NCI-H2107 (cell line): Measurements from ENCODE around the gene KLHL25.

Source experiments
- DNase-seq: peaks from one replicate; lab custom pipeline; 2025; lab: John Stamatoyannopoulos, UW

The KLHL25 gene

DNA sequence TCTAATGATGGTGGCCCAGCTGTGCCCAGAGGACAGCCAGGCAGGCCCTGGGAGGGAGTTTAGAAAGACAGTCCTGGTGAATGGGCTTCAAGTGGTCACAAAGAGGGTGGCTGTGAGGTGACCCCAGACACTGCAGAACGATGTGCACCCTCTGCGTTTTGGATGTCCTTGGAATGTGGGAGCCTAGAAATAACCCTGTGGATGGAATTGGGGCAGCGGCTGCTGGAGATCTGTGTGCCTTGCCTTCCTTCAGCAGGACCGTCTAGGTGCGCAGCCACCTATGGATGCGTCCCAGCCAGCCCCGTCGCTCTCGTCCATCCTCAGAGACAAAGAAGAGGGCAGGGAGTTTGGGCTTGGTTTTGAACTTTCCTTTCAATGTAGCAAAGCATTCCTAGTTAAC is 46.5 kb downstream of the KLHL25 start:
- no peak for DNase-seq

DNA sequence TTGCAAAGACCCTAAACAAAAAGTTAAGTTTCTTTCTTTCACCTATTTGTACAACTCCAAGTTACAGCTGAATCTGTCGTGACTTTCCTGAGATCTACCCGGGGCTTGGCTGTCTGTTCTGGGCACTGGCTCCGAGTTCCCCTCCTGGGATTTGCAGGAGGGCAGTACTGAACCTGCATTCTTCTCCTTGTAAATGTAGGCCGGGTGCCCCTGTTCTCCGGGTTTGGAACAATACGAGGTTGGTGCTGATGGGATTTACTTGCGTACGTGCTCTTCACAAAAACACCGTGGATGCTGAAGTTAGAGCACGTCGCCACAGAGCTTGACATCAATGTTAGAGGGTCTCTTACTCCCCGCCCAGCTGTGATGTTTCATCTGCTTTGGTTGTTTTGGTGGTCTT is 48.1 kb downstream of the KLHL25 start:
- DNase-seq = no peak

DNA sequence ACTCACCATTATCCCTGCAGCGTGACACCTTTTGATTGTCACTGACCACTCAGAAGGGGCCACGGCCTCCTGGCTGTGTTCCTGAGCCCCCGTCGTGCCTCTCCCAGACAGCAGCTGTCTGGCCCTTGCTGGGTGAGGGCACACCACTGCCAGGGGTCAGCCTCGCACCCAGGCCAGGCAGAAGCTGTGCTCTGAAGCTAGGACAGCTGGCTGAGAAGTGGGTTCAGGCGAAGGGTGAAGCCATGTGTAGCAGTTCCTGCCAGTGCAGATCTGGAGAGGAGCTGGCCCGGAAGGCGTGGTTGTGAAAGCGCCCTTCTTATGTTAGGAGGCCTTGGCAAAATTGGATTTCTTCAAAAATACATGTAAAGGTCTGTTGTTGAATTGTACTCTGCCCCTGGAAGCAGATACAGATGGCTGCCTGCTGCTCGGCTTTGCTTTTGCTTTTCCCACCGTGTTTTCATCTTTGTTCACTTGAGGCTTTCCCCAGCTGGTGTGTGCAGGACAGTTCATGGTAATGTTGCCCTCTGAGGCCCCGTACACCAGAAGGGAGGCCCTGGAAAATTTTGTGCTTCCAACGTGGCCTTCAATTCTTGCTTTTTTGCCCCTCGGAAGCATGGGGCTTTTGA is 49.1 kb downstream of the KLHL25 start:
- no peak for DNase-seq

DNA sequence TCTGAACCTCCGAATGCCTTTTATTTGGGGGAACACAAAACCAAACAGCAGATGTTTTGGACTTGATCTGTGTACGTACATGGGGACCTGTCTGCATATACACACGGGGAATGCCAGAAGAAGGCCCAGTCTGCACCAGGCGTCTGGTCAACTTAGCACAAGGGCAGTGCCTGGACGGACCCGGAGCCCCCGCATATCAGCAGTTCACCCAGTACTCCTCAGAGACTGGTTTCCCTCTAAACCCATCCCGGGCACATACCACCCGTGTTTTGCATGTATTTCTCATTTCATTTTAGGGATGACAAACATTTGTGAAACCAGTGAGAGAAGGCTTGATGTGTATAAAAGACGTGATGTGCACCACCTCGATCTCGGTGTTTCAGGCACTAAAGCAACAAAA is 49.7 kb downstream of the KLHL25 start:
- no peak for DNase-seq

DNA sequence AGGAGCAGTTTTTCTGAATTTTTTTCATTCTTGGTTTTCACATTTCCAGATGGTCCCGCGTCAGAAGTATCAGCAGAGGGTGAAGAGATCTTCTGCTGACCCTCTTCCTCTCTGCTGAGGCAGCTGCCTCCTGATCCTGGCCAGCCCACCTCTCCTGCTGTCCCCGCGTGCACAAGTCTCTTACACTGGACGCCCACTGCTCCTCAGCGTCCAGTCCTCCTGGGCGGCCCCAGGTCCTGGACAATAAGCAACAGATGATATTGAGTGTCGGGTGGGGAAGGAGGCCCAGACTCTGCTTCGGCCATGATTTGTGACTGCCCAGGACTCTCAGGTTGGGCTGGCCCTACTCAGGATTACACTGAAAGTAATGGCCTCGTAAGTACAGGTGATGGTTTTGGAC is 50.1 kb downstream of the KLHL25 start:
- DNase-seq = no peak

DNA sequence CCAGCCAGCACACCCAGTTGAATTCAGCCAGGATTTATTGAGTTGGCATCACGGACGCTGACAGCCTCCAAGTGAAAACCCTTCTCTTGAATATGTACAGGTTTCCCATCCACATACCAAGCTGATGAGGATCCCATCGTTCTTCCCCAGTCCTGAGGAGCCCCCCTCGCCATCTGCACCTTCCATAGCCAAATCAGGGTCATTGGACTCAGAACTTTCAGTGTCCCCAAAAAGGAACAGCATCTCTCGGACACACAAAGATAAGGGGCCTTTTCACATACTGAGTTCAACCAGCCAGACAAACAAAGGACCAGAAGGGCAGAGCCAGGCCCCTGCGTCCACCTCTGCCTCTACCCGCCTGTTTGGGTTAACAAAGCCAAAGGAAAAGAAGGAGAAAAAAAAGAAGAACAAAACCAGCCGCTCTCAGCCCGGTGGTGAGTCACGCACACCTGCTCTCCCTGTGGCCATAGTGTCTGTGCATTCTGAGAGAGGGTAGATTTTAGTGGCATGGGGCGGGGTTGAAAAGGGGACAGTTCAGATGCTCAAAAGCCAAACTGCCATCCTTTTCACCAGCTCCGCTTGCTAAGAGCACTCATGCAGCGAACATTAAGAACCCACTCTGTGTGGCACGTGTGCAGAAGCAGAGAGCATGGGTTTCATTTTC is 51.2 kb downstream of the KLHL25 start:
- peak; percentile 64 for DNase-seq

DNA sequence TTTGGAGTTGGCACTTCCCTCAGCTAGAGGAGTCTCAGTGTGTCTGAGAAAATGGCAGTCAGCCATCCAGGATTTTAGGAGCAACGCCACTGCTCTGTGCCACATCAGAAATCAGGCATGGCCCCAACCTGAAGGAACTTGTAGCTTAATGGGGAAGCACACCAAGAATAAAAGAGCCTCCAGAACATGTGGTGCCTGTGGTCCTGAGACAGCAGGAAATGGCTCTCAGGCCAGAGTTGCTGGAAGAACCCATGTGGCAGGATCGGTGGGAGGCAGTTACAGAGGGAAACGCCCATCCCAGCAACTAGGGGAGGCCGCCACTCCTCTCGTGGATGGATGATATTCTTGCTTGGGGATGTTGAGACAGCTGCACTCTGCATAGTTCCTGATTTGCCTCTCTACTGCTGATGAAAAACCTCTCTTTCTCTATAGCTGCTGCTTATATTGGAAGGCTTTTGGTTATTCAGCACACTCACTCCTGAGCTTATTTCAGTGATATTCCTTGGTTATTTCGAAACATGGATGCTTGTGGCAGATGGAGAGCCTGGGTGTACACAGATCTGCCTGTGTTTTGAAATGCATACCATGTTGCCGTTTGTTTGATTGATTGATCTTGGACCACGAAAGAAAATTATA is 52.4 kb downstream of the KLHL25 start:
- no peak for DNase-seq

DNA sequence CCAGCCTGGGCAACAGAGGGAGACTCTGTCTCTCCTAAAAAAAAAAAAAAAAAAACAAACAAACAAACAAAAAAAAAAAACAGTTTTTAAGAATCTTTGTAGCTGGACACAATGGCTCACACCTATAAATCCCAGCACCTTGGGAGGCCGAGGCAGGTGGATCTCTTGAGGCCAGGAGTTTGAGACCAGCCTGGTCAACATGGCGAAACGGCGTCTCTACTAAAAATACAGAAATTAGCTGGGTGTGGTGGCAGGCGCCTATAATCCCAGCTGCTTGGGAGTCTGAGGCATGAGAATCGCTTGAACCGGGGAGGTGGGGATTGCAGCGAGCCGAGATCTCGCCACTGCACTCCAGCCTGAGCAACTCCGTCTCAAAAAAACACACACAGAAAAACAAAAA is 53.1 kb downstream of the KLHL25 start:
- DNase-seq = no peak

DNA sequence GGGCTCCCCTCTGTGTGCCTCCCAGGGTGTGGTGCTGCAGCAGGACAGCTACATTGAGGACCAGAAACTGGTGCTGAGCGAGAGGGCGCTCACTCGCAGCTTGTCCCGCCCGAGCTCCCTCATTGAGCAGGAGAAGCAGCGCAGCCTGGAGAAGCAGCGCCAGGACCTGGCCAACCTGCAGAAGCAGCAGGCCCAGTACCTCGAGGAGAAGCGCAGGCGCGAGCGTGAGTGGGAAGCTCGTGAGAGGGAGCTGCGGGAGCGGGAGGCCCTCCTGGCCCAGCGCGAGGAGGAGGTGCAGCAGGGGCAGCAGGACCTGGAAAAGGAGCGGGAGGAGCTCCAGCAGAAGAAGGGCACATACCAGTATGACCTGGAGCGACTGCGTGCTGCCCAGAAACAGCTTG is 53.7 kb downstream of the KLHL25 start:
- no peak for DNase-seq

DNA sequence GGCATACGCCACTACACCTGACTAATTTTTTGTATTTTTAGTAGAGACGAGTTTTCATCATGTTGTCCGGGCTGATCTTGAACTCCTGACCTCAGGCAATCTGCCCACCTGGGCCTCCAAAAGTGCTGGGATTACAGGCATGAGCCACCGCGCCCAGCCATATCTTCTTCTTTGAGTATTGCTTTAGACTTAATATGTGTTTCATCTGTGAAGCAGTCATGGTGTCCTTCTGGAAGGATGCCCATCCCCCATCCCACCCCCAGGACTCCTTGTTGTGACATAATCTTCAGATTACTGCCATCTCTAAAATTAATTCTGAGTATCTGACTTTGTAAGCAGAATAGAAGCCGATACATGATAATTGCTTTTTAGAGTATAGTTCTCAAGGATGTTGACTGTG is 57.7 kb downstream of the KLHL25 start:
- no peak for DNase-seq

DNA sequence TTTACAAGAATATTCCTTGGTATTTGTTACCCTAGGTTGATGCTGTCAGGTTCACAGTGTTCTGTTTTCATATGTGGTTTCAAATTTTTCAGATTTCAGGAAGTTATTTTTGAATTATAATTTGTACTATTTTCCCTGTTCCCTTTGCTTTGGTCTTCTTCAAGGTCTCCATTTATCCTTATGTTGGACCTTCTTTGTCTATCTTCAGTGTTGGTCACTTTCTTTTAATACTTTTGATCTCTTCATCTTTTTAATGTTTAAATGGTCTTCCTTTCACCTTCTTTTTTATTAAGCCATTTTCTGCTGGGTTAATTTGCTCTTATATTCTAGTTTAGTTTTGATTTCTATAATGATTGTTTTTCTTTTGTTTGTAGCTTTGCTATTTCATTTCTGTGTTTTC is 61.3 kb downstream of the KLHL25 start:
- no peak for DNase-seq

DNA sequence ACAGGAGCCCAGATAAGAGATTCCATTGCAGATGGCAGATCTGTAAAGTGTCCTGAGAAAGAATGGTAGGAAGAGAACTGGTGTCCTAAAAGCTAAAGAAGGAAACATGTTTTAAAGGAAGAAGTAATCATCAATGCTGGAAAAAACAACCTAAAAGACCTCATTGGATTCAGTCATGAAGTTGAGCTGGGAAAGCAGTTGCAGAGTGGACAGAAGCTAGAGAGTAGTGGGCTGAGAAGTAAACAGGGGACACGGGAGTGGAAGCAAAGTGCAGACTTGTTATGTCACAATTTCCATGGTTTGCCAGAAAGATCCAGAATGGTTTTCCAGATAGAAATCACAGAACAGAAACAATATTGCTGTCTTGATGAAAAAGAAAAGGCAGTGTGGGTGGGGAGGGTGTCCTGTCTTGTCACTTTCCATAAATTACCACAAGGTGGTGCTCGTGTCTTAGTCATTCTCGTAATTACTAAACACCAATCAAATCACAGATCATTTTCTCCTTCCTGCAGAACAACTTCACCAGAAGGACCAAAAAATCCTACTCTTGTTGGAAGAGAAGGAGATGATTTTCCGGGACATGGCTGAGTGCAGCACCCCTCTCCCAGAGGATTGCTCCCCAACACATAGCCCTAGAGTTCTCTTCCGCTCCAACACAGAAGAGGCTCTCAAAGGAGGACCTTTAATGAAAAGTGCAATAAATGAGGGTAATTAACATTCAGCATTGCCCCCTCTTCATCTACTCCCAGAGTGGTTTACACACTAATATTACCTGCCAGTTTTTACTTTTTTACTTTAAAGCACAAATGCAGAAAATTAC is 64.5 kb downstream of the KLHL25 start:
- no peak for DNase-seq

DNA sequence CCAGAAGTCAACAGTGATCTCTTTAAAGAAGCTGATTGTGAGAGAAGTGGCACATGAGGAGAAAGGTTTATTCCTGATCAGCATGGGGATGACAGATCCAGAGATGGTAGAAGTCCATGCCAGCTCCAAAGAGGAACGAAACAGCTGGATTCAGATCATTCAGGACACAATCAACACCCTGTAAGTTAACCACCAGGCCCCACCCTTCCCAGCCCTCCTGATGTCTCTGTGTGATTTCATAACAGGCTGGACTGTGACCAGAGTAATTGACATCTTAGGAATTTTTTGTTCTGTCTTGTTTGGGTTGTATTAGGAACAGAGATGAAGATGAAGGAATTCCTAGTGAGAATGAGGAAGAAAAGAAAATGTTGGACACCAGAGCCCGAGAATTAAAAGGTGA is 67.7 kb downstream of the KLHL25 start:
- no peak for DNase-seq

DNA sequence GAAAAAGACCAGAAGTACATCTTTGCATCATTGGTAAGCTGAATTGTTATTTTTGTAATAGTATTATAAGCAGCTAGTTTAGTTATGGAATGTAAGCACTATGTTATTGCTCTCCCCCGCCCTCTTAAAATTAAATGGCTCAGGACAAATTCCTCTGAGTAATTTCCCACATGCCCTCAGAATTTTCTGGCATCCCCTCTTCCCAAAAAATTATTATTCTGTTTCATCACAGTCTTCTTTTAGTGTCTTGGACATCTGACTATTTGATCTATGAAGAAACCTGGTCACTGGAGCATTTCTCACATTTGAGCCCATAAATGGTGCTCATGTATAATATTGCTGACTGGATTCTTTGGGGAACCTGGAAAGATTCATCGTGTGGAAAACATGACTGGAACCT is 68.3 kb downstream of the KLHL25 start:
- no peak for DNase-seq

DNA sequence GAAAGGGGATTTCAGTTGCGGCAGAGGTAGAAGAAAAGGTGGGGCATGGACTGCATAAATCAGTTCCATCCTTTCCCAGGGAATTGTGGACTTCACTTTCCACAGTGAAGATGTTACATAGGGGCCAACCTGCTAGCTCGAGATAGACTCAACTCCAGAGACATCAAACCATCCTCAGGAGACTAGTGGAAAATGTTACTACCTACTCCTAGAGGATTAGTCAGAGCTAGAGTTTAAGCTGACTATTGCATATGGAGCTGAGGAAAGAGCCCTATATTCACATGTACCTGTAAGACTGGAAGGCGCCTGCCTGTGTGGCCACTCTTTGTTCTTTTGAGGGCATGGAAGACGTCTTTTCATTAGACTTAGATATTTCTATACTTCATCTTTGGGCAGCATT is 69.2 kb downstream of the KLHL25 start:
- no peak for DNase-seq

DNA sequence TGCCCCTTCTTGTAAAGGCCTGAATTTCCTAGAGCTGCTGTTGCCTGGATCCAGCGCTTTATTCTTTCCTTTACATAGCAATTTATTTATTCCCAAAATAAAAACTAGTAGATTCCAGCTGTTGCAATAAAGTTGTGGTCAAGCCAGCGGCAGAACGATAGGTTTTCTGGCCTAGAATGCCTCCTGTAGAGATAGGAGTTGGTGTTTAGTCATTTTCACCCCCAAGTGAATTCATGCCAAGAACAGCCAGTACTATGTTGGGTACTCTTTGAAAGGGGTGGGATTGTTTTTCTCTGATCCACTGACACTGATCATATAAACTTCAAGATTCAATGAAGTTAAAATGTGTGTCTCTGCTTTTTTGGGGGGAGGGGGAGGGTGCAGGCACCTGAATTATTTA is 69.7 kb downstream of the KLHL25 start:
- DNase-seq = no peak

DNA sequence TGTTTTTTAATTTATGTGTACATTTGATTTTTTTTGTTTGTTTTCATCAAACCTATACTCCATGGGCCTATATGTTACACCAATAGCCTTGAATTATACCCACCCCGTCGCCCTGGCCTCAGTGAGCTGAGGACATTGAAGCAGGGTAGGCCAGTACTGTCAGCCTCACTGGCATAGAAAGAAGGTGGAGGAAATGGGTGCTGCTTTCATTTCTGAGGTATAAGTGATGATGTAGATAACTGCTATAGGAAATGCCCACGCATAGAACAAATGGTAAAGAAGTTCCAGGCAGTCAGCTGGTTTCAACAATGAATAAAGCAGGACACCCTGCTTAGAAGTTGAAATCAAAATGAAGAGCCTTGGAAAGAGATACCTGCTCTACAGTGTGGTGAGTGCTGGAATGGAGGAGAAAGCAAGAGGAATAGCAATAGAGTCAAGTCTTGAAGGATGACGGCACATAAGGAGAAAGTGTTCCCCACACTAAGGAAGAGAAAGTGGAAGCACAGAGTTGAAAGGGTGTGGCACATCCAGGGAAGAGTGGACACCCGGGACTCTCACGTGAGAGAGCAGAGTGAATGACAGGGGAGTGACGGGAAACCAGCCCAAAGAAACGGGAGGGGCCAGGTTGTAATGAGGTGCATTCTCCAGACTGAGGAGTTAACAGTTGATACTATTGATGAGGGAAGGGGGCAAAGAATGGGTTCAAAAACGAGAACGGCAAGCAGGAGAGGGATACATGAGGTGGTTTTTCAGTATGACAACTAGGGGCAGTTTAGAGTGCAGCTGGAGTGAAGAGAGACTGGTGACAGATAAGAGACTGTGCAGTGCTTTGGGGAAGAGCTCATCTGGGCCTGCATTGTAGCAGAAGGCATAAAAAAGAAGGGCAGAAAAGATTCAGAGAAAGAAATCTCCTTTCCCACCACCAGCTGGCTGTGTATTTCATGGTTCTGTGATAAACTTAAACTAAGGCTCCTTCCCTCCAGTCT is 70.5 kb downstream of the KLHL25 start:
- DNase-seq = no peak

DNA sequence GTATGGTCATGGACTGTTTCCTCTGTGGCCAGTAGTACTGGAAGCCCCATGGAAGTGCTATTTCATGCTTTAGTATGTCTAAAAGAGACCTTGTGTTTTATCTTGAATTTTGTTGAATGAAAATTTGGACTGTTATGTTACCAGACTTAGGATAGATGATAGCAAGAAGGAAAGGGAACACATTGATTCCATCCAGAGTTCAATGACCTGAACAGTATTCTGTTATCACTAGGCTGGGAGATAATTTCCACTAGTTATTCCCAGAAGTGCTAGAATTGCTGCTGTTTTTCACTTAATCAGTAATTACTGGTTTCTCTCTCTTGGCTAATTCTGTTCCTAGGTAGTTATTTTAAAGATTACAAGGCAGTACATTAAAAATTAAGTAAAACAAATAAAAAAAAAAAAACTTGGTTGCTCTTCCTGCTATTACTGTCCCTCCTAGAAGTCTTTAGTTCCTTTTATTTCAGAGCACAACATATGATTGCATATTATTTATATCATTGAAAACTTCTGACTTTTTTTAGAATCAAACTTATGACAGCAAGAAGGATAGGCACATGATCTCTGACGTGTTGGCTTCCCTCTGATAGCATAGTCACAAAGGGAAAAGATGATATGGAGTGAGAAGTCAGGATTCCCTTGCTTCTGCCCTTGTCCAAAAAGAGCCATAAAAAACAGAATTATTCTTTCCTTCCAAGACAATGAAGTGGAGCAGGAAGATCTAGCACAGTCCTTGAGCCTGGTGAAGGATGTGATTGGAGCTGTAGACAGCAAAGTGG is 72.2 kb downstream of the KLHL25 start:
- no peak for DNase-seq

DNA sequence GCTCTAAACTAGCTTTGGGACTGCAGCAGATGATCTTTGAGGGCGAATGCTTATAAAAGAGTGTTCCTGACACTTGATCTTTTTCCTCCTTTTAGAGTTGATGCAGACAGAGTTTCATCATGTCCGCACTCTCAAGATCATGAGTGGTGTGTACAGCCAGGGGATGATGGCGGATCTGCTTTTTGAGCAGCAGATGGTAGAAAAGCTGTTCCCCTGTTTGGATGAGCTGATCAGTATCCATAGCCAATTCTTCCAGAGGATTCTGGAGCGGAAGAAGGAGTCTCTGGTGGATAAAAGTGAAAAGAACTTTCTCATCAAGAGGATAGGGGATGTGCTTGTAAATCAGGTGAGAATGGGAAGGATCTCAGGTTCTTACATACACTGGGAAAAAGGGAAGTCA is 75.7 kb downstream of the KLHL25 start:
- DNase-seq = no peak

DNA sequence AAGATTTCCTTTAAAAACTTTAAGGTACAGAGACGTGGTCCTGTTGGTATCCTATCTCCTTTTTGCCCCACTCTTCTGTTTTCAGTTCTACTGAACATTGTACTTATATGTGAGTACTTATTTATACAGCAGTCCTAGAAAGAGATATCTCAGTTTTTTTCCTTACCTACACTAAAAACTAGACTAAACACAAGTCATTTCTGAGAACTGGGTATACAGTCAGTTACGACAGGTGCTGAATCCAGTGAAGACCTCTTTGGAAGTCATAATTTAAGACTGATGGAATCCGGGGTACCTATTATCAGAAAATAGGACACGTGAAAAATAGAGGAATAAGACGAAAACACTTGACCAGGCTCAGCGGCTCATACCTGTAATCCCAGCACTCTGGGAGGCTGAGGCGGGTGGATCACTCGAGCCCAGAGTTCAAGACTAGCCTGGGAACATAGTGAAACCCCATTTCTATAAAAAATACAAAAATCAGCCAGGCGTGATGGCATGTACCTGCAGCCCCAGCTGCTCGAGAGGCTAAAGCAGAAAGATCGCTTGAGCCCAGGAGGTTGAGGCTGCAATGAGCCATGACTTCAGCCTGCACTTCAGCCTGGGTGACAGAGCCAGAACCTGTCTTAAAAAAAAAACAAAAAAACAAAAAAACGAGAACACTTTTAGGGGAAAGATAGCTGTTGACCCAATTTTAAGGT is 76.3 kb downstream of the KLHL25 start:
- DNase-seq = no peak
